Measurements from ENCODE around the gene WASF2. TPM values are rescaled to one million over a fixed set of nuclear protein-coding genes. Genes with fewer than 3 reads are reported as not detected.

Gene WASF2
- total RNA-seq, 1 experiment from 2014 or later, result 68.6 TPM

- H3K4me1 Mint-ChIP-seq (ENCODE audit: low read depth, unreplicated experiment), result peaks cover 15% of the 10 kb centered on the region
- BruUV-seq (replicated peaks), result no TSS peak
- DNase-seq, result peak in 1 of 2 experiments; percentile 32
- H3K36me3 Mint-ChIP-seq (ENCODE audit: insufficient read depth, unreplicated experiment), result peaks cover 37% of the 10 kb centered on the region
- no peak overlapping the region for H3K4me3 Mint-ChIP-seq (ENCODE audit: unreplicated experiment)
- H3K36me3 ChIP-seq (ENCODE audit: control insufficient read depth, insufficient read depth, low read length), result no peaks in the 10 kb centered on the region; the same call in 1 of the 2 replicates
- peak overlapping the region; percentile 8 for H3K27ac Mint-ChIP-seq (ENCODE audit: unreplicated experiment)
- H3K9me3 Mint-ChIP-seq (ENCODE audit: unreplicated experiment), result no peaks in the 10 kb centered on the region
- no peaks in the 10 kb centered on the region for H3K27me3 Mint-ChIP-seq (ENCODE audit: insufficient read depth, unreplicated experiment)
- ChIA-PET CTCF (interaction anchor here (0.9 to 1.2 kb wide), 2 partner anchors 149 to 189 kb away, joined by 4 to 6 read pairs; no protein-coding TSS in a partner anchor), POLR2A (interaction anchor here (0.5 kb wide), 1 partner anchor 106 kb away, joined by 3 read pairs; no protein-coding TSS in a partner anchor)
- peaks cover 7% of the 10 kb centered on the region for H3K4me1 ChIP-seq
- intact Hi-C loops (cut with micrococcal nuclease; ENCODE audit: unreplicated experiment), result no loop called here
- TF ChIP-seq CTCF (IDR thresholded peaks at IDR 0.05; ENCODE audit: insufficient read depth in 1 of 2, low read depth in 1 of 2, low read length in 1 of 2, severe bottlenecking in 1 of 2, unreplicated experiment in 1 of 2), result no peak
- H3K4me3 ChIP-seq (ENCODE audit: low read depth, low read length), result no peak overlapping the region
- H3K27me3 ChIP-seq (replicated peaks; ENCODE audit: control insufficient read depth, insufficient read depth, low read length), result no peaks in the 10 kb centered on the region
- no peaks in the 10 kb centered on the region for H3K9me3 ChIP-seq
These were observed 71.4 kb downstream of the WASF2 start for GRCh38 chr1:27418326-27419185.

- Histone ChIP-seq H3K9me3 (no peaks in the 10 kb centered on the region), H3K27me3 (replicated peaks; ENCODE audit: control insufficient read depth, insufficient read depth, low read length) (no peaks in the 10 kb centered on the region), H3K4me1 (peaks cover 7% of the 10 kb centered on the region), H3K36me3 (ENCODE audit: control insufficient read depth, insufficient read depth, low read length) (peaks cover 3% of the 10 kb centered on the region), H3K4me3 (ENCODE audit: low read depth, low read length) (no peak overlapping the region)
- H3K27ac Mint-ChIP-seq (ENCODE audit: unreplicated experiment), result peak overlapping the region; percentile 8
- intact Hi-C loops (cut with micrococcal nuclease; ENCODE audit: unreplicated experiment), result loop anchor here (2.0 kb wide), 1 partner anchor 73 kb away; the partner anchor contains the start of gene WASF2
- no peak for TF ChIP-seq CTCF (IDR thresholded peaks at IDR 0.05; ENCODE audit: insufficient read depth in 1 of 2, low read depth in 1 of 2, low read length in 1 of 2, severe bottlenecking in 1 of 2, unreplicated experiment in 1 of 2)
- H3K4me1 Mint-ChIP-seq (ENCODE audit: low read depth, unreplicated experiment), result peaks cover 15% of the 10 kb centered on the region
- H3K4me3 Mint-ChIP-seq (ENCODE audit: unreplicated experiment), result no peak overlapping the region
- no peak for DNase-seq
- BruUV-seq (replicated peaks), result no TSS peak
- POLR2A ChIA-PET, result interaction anchor here (0.5 kb wide), 1 partner anchor 107 kb away, joined by 3 read pairs; no protein-coding TSS in a partner anchor
- CTCF ChIA-PET, result interaction anchor here (0.6 kb wide), 1 partner anchor 119 kb away, joined by 3 read pairs; no protein-coding TSS in a partner anchor
- no peaks in the 10 kb centered on the region for H3K9me3 Mint-ChIP-seq (ENCODE audit: unreplicated experiment)
- no peaks in the 10 kb centered on the region for H3K27me3 Mint-ChIP-seq (ENCODE audit: insufficient read depth, unreplicated experiment)
- H3K36me3 Mint-ChIP-seq (ENCODE audit: insufficient read depth, unreplicated experiment), result peaks cover 40% of the 10 kb centered on the region
These were observed 72.3 kb downstream of the WASF2 start for GRCh38 chr1:27417713-27418112.

- H3K9me3 ChIP-seq, result no peaks in the 10 kb centered on the region
- intact Hi-C loops (cut with micrococcal nuclease; ENCODE audit: unreplicated experiment), result loop anchor here (1.0 to 2.0 kb wide), 2 partner anchors 74 to 190 kb away; partner anchors contain the start of gene WASF2
- Mint-ChIP-seq H3K9me3 (ENCODE audit: unreplicated experiment) (no peaks in the 10 kb centered on the region), H3K27me3 (ENCODE audit: insufficient read depth, unreplicated experiment) (no peaks in the 10 kb centered on the region), H3K27ac (ENCODE audit: unreplicated experiment) (no peak overlapping the region), H3K4me3 (ENCODE audit: unreplicated experiment) (no peak overlapping the region), H3K36me3 (ENCODE audit: insufficient read depth, unreplicated experiment) (peaks cover 47% of the 10 kb centered on the region), H3K4me1 (ENCODE audit: low read depth, unreplicated experiment) (peaks cover 15% of the 10 kb centered on the region)
- H3K27me3 ChIP-seq (replicated peaks; ENCODE audit: control insufficient read depth, insufficient read depth, low read length), result no peaks in the 10 kb centered on the region
- POLR2A ChIA-PET, result no interaction called here
- TF ChIP-seq CTCF (IDR thresholded peaks at IDR 0.05; ENCODE audit: insufficient read depth in 1 of 2, low read depth in 1 of 2, low read length in 1 of 2, severe bottlenecking in 1 of 2, unreplicated experiment in 1 of 2), result peak; percentile 59 to 72
- peak; percentile 51 to 62 for DNase-seq
- peaks cover 7% of the 10 kb centered on the region for H3K4me1 ChIP-seq
- no TSS peak for BruUV-seq (replicated peaks)
- CTCF ChIA-PET, result interaction anchor here (0.6 to 1.5 kb wide), 14 partner anchors 14 to 1843 kb away, joined by 3 to 13 read pairs (median 4); partner anchors contain the start of genes AHDC1 and WASF2
- H3K36me3 ChIP-seq (ENCODE audit: control insufficient read depth, insufficient read depth, low read length), result peaks cover 3% of the 10 kb centered on the region
- no peak overlapping the region for H3K4me3 ChIP-seq (ENCODE audit: low read depth, low read length)
These were observed 73.4 kb downstream of the WASF2 start for GRCh38 chr1:27416387-27417111.
